ENCODE data around the gene RYR2.
"Not testable (repeated sequence)": the region's sequence is repeated elsewhere in the genome, so short reads cannot be mapped to it uniquely, and the experiment has no call there.

Gene RYR2

DNA sequence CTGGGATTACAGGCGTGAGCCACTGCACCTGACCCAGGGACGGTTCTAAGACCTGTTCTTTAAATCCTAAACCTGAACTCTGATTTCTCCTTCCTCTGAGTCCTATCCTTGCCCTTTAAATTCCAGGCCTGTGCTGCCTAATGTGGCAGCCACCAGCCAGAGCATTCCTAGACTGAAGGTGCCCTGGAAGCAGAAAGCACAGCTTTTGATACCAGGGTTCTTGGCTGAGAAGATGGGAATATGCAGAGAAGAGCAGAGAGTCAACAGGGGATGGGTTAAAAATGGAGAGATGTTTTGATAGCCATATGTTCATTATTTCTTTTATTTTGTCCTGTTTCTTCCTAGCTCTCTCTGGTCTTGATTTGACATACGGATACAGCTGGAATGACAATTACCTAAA lies 49.7 kb downstream of the RYR2 start:
- no peak for DNase-seq

GRCh38 chr1:237093691-237094090 lies 51.7 kb downstream of the RYR2 start:
- DNase-seq, result no peak

GRCh38 chr1:237098541-237098940 lies 56.6 kb downstream of the RYR2 start:
- no peak for DNase-seq

DNA sequence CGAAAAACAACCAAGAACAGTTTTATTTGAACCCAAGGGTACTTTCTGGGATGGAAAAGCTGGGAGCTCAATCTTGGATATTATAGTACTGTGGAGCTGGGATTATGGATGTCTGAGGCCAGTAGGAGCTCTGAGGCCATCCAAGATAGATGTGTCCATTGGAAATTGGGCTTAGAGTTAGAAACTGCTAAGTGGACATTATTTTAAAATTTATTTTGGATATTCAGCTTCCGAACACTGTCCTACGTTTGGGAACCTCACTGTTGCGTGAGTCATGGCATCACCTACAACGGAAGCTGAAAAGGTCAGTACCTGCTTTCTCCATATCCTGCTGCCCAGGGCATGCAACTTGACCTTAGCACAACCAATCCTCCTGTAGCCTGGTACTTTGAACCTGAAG lies 61.0 kb downstream of the RYR2 start:
- no peak for DNase-seq

DNA sequence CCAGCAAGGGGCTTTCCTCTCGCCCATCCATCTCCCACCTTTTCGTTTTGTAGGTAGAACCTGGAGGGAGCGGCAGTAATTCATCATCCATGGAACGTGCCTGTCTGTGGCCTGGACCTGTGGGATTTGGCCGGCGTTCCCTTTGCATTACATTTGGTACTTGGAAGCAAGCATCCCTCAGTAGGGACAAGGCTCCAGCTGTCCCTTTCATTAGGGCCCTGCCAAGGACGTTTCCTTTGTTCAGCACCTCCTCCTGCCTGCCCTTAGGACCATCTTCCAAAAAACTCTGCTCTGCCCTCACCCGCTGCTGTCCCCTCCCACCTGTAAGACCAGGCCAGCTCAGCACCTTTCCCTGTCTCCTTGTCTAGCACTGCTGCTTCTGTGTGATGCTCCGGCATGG lies 62.1 kb downstream of the RYR2 start:
- no peak for DNase-seq

- DNase-seq, result no peak
Observed at GRCh38 chr1:237105826-237106225, 63.8 kb downstream of the RYR2 start.

DNA sequence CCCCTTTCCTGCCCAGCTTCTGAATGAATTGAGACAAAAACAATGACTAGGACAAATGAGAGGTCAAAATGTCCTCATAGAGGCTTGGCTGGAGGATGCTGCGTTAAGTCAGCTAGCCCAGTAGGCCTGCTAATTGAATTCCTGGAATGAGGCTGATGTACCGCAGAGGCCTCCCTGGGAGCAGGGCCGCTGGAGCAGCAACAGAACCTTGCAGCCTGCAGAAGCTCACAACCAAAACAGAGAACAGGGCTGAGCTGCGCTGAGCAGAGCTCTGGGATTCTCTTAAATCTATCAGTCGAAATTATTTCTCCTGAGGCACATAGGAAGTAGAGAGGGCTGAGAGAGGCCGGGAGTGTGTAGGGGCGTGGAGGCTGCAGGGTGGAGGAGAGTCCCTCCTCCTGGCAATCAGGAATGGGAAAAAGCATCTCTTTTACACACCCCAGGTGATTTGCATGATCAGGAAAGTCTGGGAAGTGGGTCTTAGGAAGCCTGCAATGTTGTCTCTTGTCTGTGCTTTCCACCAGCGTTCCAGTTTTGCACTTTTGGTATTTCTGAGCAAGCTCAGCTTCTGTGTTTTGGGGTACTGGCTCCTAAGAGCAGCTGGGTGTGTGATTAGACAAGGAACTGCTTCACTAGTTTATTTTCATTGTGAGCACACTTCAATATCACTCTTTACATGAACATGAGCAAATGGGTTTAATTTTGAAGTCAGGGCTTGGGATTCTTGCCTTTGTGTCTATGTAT lies 66.5 kb downstream of the RYR2 start:
- no peak for DNase-seq

- DNase-seq, result no peak
Observed at GRCh38 chr1:237111807-237112206, 69.8 kb downstream of the RYR2 start.

- DNase-seq, result no peak
Observed at GRCh38 chr1:237112663-237113062, 70.7 kb downstream of the RYR2 start.

DNA sequence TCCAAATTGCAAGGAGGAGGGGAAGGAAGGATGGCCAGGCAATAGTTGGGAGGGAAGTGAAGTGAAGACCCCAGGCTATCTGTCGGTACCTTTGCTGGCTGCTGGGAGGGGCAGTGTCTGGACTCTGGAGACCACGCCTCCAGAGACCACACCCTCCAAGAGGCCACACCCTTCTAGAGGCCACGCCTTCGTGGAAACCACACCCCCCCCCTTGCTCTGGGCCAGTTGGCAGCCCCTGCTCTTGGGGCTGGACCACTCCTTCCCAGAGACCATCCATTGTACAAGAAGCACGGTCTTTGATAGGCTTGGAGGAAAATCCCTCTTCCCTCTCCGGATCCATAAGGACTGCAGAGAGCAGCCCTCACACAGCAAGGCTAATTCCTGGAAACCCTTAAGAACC lies 73.1 kb downstream of the RYR2 start:
- DNase-seq, result no peak

DNA sequence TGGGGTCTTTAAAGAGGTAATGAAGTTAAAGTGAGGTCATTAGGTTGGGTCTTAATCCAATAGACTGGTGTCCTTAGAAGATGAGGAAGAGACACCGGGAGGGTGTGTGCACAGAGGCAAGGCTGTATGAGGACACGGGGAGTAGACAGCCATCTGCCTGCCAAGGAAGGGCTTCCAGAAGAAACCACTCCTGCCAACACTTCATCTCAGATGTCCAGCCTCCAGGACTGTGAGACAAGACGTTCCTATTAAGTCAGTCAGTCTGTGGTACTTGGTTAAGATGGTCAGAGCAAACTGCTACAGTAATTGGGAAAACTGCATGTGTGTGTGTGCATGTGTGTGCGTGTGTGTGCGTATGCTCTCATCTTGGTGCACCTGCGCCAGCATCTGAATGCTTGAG lies 77.1 kb downstream of the RYR2 start:
- no peak for DNase-seq

GRCh38 chr1:237120683-237121082 lies 78.7 kb downstream of the RYR2 start:
- DNase-seq, result no peak

DNA sequence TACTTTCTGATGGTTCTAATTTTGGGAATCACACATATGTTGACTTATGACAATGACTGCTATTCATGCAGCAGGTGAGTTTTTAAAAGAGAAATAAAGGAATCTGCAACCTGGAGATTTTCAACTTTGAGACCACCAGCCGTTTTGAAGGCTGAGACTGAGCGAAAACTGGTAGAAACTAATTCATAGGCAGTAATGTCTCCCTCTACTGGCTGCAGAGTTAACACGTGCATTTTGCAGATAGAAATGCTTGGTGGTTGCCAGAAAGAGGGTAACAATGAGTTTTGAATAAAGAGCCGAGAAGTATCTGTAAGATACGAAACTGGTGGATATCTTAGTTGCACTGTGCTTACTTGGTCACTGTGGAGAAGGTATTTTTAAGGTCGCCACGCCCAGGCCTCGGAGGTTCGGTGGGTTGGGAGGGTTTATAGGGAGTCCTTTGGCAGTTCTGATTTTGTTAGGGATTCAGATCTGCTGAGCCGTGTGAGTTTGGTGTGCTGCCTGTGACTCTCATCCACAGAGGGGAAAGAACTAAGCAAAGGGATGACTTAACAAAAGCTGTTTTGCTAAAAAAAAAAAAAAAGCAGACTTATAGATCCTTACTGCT lies 83.0 kb downstream of the RYR2 start:
- no peak for DNase-seq

- DNase-seq, result no peak
Observed at GRCh38 chr1:237126180-237126579, 84.2 kb downstream of the RYR2 start.

DNA sequence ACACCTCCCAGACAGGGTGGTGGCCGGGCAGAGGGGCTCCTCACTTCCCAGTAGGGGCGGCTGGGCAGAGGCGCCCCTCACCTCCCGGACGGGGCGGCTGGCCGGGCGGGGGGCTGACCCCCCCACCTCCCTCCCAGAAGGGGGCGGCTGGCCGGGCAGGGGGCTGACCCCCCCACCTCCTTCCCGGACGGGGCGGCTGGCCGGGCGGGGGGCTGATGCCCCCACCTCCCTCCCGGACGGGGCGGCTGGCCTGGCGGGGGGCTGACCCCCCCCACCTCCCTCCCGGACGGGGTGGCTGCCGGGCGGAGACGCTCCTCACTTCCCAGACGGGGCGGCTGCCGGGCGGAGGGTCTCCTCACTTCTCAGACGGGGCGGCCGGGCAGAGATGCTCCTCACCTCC lies 85.3 kb downstream of the RYR2 start:
- DNase-seq, result not testable (repeated sequence)

DNA sequence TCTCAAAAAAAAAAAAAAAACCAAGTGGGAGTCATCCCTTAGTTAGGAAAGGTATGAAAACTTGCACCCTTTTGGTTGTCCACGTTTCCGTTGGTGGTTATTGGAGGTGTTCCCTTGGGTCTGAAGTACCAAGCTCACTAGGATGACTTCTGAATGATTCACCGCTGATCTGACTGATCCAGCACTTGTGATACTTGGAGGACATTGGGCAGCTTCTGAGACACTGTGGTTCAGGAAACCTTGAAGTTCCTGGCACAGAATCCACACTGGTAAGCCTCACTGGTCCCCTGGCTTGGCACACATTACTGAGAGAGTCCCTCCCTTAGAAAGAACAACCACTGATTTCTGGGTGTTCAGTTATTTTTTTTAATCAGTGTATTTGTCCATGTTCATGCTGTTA lies 91.9 kb downstream of the RYR2 start:
- no peak for DNase-seq

- DNase-seq, result no peak
Observed at GRCh38 chr1:237134929-237135328, 92.9 kb downstream of the RYR2 start.

DNA sequence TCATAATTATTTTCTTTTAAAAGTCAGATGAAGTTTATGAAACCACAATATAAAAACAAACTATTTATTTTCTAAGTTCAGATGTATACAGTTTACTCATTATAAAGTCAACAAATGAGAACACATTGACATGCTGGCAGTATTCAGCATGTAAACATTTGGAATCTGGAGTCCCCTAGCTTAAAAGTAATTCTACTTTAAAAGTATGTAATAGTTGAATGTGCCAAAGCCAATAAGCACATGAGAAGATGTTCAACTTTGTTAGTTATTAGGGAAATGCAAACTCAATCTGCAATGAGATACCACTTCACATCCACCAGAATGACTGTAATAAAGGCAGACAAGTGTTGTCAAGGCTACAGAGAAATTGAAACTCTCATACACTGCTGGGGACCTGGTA lies 96.6 kb downstream of the RYR2 start:
- no peak for DNase-seq

- no peak for DNase-seq
Observed at GRCh38 chr1:237139732-237140131, 97.7 kb downstream of the RYR2 start.

DNA sequence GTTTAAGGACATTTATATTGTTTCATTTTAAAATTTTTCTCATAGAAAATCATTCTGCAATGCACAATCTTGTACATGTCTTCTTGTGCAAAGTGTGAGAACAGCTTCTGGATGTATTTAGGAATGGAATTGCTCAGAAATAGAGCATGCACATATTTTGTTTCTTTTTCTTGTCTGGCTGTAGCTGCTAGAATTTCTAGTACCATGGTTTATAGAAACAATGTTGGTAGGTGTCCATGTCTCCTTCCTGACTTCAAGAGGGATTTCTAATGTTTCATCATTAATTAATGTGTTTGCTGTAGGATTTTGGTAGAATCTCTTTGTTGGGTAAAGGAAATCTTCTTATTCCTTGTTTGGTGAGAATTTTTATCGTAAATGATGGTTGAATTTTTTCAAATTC lies 99.0 kb downstream of the RYR2 start:
- no peak for DNase-seq

GRCh38 chr1:237141502-237141901 lies 99.5 kb downstream of the RYR2 start:
- no peak for DNase-seq

DNA sequence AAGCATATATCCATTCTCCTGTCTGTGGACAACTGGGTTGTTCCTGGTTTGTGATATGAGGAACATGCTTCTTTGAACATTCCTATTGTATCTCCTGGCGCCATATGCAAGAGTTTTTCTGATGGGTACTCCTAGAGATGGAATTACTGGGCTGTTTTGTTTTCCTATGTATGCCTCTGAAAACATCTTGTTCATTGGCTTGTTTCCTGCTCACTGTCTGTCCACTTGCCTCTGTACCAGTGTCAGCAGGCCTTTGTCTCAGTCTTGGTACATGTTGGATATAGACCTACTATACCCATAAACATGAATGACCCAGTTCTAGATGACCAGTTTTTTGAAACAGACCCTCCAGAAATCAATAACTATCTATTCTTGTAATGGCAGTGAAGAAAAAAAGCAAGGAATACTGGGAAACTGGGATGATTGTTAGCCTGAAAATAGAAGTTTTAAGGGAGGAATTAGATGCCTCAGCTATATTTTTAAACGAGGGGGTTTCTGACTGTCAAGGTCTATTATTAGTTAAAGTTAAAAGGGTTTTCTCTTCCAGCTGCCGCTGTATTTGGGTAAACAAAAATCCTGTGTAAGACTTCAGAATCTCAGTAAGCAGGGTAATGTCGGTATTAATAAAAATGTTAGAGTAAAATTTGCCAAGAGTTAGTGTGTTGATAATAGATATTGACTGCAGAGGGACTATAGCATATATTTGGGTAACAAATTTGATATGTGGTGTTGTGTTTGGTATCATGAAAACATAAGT lies 103.6 kb downstream of the RYR2 start:
- DNase-seq, result no peak

DNA sequence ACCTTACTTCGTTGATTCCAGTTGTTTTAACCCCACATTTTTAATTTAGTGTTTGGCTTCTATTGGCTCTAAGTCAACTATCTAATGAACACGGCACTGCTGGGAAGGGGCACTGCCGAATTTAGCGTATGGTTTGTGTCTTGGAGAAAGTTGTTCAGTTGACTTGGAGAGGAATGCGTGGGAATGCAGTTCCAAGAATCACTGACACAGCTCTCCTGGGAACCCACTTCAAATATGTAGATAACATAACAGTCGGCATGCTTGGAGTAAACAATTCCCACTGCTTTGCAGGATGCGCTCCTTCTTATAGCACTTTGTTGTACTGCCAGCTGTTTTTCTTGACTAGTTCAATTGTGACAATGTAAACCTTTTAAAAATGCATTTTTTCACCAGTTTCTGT lies 104.3 kb downstream of the RYR2 start:
- no peak for DNase-seq

DNA sequence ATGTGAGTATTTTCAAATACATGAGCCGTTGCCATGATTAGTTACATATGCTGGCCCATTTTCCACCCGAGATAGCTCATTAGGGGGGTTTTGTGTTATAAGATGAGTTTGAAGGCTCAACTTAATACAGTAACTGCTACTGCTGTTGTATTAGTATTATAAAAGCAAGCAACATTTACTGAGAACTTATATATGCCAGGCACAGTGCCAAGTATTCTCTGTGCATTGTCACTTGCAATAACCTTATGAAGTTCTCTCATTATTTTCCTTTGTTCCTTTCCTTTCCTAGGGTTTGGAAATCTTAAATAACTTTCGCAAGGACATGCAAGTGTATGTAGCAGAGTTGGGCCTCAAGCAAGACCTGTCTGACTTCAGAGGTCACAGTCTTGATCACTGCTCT lies 107.9 kb downstream of the RYR2 start:
- no peak for DNase-seq
